Spleen (tissue), 7 donors: ENCODE data around the gene CIT.

Source experiments
- CTCF ChIP-seq, 11 experiments: fragments of 200-600 bp in 7 of 11; fragments of 450-650 bp in 4 of 11; sonication (generic) in 4 of 11; IDR thresholded peaks in 8 of 11; conservative IDR thresholded peaks in 3 of 11; 1 replicate in 7 of 11; 2 replicates in 4 of 11; pipeline versions ENCODE4 v1.4.0 to v1.8.0; 2016 to 2021; ENCODE audit warnings: antibody characterized with exemption in 11 of 11, inconsistent platforms in 4 of 11, mild to moderate bottlenecking in 1 of 11
- POLR2A ChIP-seq, 3 donors: fragments of 450-650 bp; IDR thresholded peaks; one replicate each; pipeline ENCODE4 v1.5.1; 2017; ENCODE audit warnings: antibody characterized with exemption in 3 of 3, mild to moderate bottlenecking in 1 of 3
- POLR2AphosphoS5 ChIP-seq, 3 donors: sonication (generic); formaldehyde crosslinking; IDR thresholded peaks; one replicate each; pipeline ENCODE4 v1.5.1; 2017; ENCODE audit warnings: antibody characterized with exemption in 3 of 3
- donor health status: DM: no; HTN: no; CAD: no; lungs with moderate emphysema.
- donor health status: DM: no; HTN: no; CAD: no.
- donor health status: DM: no; HTN: no; CAD: no.

GRCh38 chr12:119652665-119653064 is 224.5 kb downstream of the CIT start:
- no peak for TF ChIP-seq POLR2AphosphoS5 (IDR thresholded peaks at IDR 0.05)
- no peak for TF ChIP-seq CTCF (IDR thresholded peaks at IDR 0.05 in 8 of 11, conservative IDR thresholded peaks at IDR 0.05 in 3 of 11)
- TF ChIP-seq POLR2A (IDR thresholded peaks at IDR 0.05), result no peak
